Thyroid gland (tissue), 4 donors: ENCODE results near the gene CHDH.

Experiments used
- POLR2A ChIP-seq, 2 donors: fragments of 450-650 bp; IDR thresholded peaks; one replicate each; pipeline ENCODE4 v1.6.1; 2017; ENCODE audit warnings: antibody characterized with exemption in 2 of 2, mild to moderate bottlenecking in 2 of 2, moderate library complexity in 1 of 2
- TF ChIP-seq, protein P1 (sequence below), 6 experiments: fragments of 200-600 bp in 3 of 6; fragments of 450-650 bp in 3 of 6; sonication (generic) in 3 of 6; IDR thresholded peaks; one replicate each; pipeline ENCODE4 v1.5.1; 2016 to 2019; ENCODE audit warnings: antibody characterized with exemption in 6 of 6, mild to moderate bottlenecking in 2 of 6, inconsistent platforms in 1 of 6, moderate library complexity in 1 of 6

DNA sequence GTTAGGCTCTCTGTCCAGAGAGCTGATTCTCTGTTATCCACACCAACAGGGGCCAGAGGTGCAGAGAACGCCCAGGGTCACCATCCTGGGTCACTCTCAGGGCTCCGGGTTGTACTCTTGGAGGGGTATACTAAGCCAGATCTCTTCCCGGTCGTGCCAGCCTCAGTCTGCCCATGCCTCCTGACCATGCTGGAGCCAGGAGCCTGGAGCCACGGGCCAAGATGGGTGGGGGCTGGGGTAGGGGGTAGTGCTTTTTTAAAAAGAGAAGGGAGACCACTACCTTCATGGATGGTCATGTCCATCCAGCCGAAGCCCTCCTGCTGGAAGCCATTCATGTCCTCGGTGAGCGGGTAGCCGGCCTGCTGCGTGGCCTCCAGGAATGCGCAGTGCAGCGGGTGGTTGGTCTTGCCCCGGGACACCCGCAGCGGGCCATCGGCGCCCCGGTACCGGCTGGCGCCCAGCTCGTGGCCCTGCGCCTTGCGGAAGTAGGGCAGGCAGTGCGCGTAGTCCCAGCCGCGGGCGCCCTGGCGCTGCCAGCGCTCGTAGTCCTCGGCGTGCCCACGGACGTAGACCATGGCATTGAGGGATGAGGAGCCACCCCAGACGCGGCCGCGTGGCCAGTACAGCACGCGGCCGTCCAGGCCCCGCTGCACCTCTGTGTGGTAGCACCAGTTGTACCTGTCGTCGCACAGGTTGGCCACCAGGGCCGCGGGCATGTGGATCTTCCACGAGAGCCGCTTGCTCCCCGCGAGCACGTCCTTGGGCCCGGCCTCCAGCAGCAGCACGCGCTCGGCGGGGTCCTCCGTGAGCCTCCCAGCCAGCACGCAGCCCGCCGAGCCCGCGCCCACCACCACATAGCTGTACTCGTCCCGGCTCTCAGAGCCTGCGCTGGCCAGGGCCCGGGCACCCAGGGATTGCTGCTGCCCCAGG lies 22.9 kb downstream of the CHDH start:
- TF ChIP-seq, protein P1, sequence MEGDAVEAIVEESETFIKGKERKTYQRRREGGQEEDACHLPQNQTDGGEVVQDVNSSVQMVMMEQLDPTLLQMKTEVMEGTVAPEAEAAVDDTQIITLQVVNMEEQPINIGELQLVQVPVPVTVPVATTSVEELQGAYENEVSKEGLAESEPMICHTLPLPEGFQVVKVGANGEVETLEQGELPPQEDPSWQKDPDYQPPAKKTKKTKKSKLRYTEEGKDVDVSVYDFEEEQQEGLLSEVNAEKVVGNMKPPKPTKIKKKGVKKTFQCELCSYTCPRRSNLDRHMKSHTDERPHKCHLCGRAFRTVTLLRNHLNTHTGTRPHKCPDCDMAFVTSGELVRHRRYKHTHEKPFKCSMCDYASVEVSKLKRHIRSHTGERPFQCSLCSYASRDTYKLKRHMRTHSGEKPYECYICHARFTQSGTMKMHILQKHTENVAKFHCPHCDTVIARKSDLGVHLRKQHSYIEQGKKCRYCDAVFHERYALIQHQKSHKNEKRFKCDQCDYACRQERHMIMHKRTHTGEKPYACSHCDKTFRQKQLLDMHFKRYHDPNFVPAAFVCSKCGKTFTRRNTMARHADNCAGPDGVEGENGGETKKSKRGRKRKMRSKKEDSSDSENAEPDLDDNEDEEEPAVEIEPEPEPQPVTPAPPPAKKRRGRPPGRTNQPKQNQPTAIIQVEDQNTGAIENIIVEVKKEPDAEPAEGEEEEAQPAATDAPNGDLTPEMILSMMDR (IDR thresholded peaks at IDR 0.05) = no peak
- TF ChIP-seq POLR2A (IDR thresholded peaks at IDR 0.05) = no peak
